Endothelial cell of umbilical vein (primary cell): ENCODE data around the gene SH3D21. TPM values are rescaled to one million over a fixed set of nuclear protein-coding genes. Genes with fewer than 3 reads are reported as not detected.

Experiments
- BruUV-seq: library from RNA; stranded (reverse); fragments of 400-500 nt; replicated peaks from 2 replicates; lab custom pipeline; 2021; lab: Mats Ljungman, UMichigan
- CTCF ChIA-PET: fragments of 300-600, 350-600 bp; sonication (Branson Sonifier 250); formaldehyde crosslinking; loops from one replicate; lab custom pipeline; 2021; ENCODE audit warnings: antibody characterized with exemption, inconsistent platforms; lab: Charles Lee
- POLR2A ChIA-PET: fragments of 300-600, 350-600 bp; sonication (Branson Sonifier 250); formaldehyde crosslinking; loops from one replicate; lab custom pipeline; 2021; ENCODE audit warnings: antibody characterized with exemption, inconsistent platforms; lab: Charles Lee
- DNase-seq: peaks from one replicate; pipeline ENCODE4 v3.0.0-alpha.2; 2011; ENCODE audit warnings: low read depth, low spot score
- FAIRE-seq: peaks from 2 replicates; lab custom pipeline; 2011; peaks lifted over from hg19 to GRCh38; lab: Jason Lieb, UNC
- H2AFZ ChIP-seq: 2 replicates; pipeline ENCODE4 v1.6.0; 2012; ENCODE audit warnings: low read depth, low read length, control low read depth, inconsistent platforms
- H3K27ac ChIP-seq: 2 replicates; pipeline ENCODE4 v1.5.1; 2011; ENCODE audit warnings: low read depth, mild to moderate bottlenecking, control low read depth, low read length, moderate library complexity; ENCODE audit not compliant: insufficient read depth
- H3K27me3 ChIP-seq, 2 experiments: 2 replicates each; pipeline versions ENCODE4 v1.6.0 to v1.6.1; 2011; ENCODE audit warnings: low read length in 2 of 2, mixed read lengths in 1 of 2; ENCODE audit not compliant: control insufficient read depth in 2 of 2, insufficient read depth in 2 of 2
- H3K36me3 ChIP-seq, 2 experiments: 2 replicates in 1 of 2; 3 replicates in 1 of 2; pipeline ENCODE4 v1.5.1; 2011; ENCODE audit warnings: low read length in 2 of 2, mild to moderate bottlenecking in 1 of 2, moderate library complexity in 1 of 2; ENCODE audit not compliant: control insufficient read depth in 2 of 2, insufficient read depth in 2 of 2; ENCODE audit errors: extremely low read depth in 1 of 2
- H3K4me1 ChIP-seq: 3 replicates; pipeline ENCODE4 v1.5.1; 2011; ENCODE audit warnings: mild to moderate bottlenecking, low read length; ENCODE audit not compliant: control insufficient read depth, insufficient read depth; ENCODE audit errors: extremely low read depth
- H3K4me2 ChIP-seq: 2 replicates; pipeline ENCODE4 v1.6.1; 2011; ENCODE audit warnings: low read length, control low read depth, mixed read lengths; ENCODE audit not compliant: insufficient read depth
- H3K4me3 ChIP-seq, 3 experiments: fragments of 200-600 bp in 1 of 3; sonication (generic), shearing (Covaris generic) in 1 of 3; replicated peaks in 1 of 3; 2 replicates each; pipeline ENCODE4 v1.5.1; 2011 to 2016; ENCODE audit warnings: control low read depth in 3 of 3, low read length in 3 of 3, mild to moderate bottlenecking in 2 of 3, inconsistent platforms in 1 of 3, low read depth in 1 of 3, moderate library complexity in 1 of 3; ENCODE audit not compliant: insufficient read depth in 1 of 3
- H3K79me2 ChIP-seq: 2 replicates; pipeline ENCODE4 v1.6.0; 2012; ENCODE audit warnings: low read length, inconsistent platforms; ENCODE audit not compliant: control insufficient read depth, insufficient read depth
- H3K9ac ChIP-seq: replicated peaks from 2 replicates; pipeline ENCODE3; 2011; ENCODE audit warnings: low read length, control low read depth; ENCODE audit not compliant: insufficient read depth; ENCODE audit errors: extremely low read depth
- H3K9me1 ChIP-seq: replicated peaks from 3 replicates; pipeline ENCODE4 v1.6.0; 2011; ENCODE audit warnings: mild to moderate bottlenecking, low read length; ENCODE audit not compliant: control insufficient read depth, insufficient read depth; ENCODE audit errors: extremely low read depth
- H3K9me3 ChIP-seq: replicated peaks from 2 replicates; pipeline ENCODE4 v1.5.1; 2012; ENCODE audit warnings: low read length, inconsistent platforms; ENCODE audit not compliant: control insufficient read depth, insufficient read depth
- H4K20me1 ChIP-seq: replicated peaks from 2 replicates; pipeline ENCODE3; 2011; ENCODE audit warnings: mild to moderate bottlenecking, low read length; ENCODE audit not compliant: control insufficient read depth, insufficient read depth; ENCODE audit errors: extremely low read depth
- EZH2 ChIP-seq: IDR thresholded peaks from 2 replicates; pipeline ENCODE4 v1.6.1; 2012; ENCODE audit warnings: borderline replicate concordance, low read depth, mild to moderate bottlenecking, moderate library complexity, low read length, inconsistent platforms; ENCODE audit not compliant: severe bottlenecking
- FOS ChIP-seq: IDR thresholded peaks from 2 replicates; pipeline ENCODE4 v1.6.1; 2011; ENCODE audit warnings: mild to moderate bottlenecking, low read length, moderate library complexity, borderline replicate concordance; ENCODE audit not compliant: insufficient read depth
- GATA2 ChIP-seq: IDR thresholded peaks from 2 replicates; pipeline ENCODE4 v1.7.0; 2011; ENCODE audit warnings: low read depth, mild to moderate bottlenecking, moderate library complexity, mixed read lengths, low read length; ENCODE audit not compliant: insufficient read length, insufficient read depth
- JUN ChIP-seq: IDR thresholded peaks from 2 replicates; pipeline ENCODE4 v1.6.1; 2011; ENCODE audit warnings: borderline replicate concordance, low read depth; ENCODE audit not compliant: insufficient read length, insufficient read depth
- MYC ChIP-seq: IDR thresholded peaks from one replicate; pipeline ENCODE4 v1.6.1; 2011; ENCODE audit warnings: mild to moderate bottlenecking, low read depth, low read length
- POLR2A ChIP-seq: IDR thresholded peaks from 2 replicates; pipeline ENCODE4 v1.6.1; 2012; ENCODE audit warnings: low read depth, mild to moderate bottlenecking, control low read depth, low read length
- POLR2AphosphoS5 ChIP-seq: IDR thresholded peaks from 2 replicates; pipeline ENCODE4 v1.6.1; 2012; ENCODE audit warnings: low read depth, mild to moderate bottlenecking, control low read depth, low read length, moderate library complexity; ENCODE audit not compliant: insufficient read depth
- dilution Hi-C: fragments of 300-500 bp; cut with MboI; formaldehyde crosslinking; loops from one replicate; pipeline ENCODE4 v1.15.0; 2019; ENCODE audit warnings: low sequenced_read_pairs; ENCODE audit not compliant: extremely low pct_ligation_motif_present
- intact Hi-C: fragments of 100-400 bp; cut with micrococcal nuclease; formaldehyde crosslinking; loops from one replicate; pipeline ENCODE4 v1.10.0; 2022
- polyA plus RNA-seq, 4 experiments: library from polyadenylated mRNA; depleted of rRNA in 3 of 4; stranded (reverse) in 3 of 4; unstranded in 1 of 4; fragments of >200 nt; gene quantifications; 2 replicates each; pipeline versions ENCODE4 v1.2.1 to v1.2.3, GENCODE V29; 2011 to 2012; ENCODE audit warnings: missing spikeins in 1 of 4
- total RNA-seq: library from RNA; stranded (reverse); gene quantifications from 2 replicates; pipeline ENCODE4 v1.2.3, GENCODE V29; 2021
- TF ChIP-seq, protein P1 (sequence below): IDR thresholded peaks from 2 replicates; pipeline ENCODE4 v1.6.1; 2011; ENCODE audit not compliant: insufficient read depth, insufficient read length
- TF ChIP-seq, protein P2 (sequence below), 2 donors: IDR thresholded peaks; 1 replicate in 1 of 2; 2 replicates in 1 of 2; pipeline ENCODE4 v1.5.1; 2011; ENCODE audit warnings: low read length in 2 of 2, mild to moderate bottlenecking in 2 of 2, moderate library complexity in 2 of 2, control low read depth in 1 of 2, inconsistent platforms in 1 of 2, low read depth in 1 of 2; ENCODE audit not compliant: insufficient read depth in 1 of 2; ENCODE audit errors: extremely low read depth in 1 of 2

SH3D21 gene
- total and polyA plus RNA-seq, 2 donors (not counting 3 experiments of a cell fraction or from before 2014, with no cell fraction given): 1.8 to 7.2 TPM

DNA sequence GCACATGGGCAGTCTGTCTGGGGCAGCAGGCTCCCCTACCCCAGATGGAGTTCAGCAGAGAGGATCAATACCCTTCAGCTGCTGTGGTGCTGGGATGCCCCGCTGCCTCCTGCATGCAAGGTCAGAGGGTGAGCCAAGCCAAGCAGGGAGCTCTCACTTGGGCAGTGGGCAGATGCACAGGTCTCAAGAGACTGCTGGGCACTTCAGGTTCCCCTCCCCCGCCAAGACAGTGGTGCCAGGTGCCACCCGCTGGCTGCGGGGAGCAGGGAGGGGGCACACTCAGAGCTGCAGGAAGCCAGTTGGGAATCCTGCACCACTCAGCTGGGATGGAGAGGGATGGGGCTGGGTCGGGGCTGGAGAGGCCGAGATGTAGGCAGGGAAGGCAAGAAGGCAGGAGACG lies 33.0 kb downstream of the SH3D21 start:
- Histone ChIP-seq H3K9ac (no peak overlapping the region), H3K4me1 (peaks cover 25% of the 10 kb centered on the region), H3K4me2 (no peak overlapping the region), H2AFZ (no peak overlapping the region), H3K9me1 (no peaks in the 10 kb centered on the region), H4K20me1 (no peaks in the 10 kb centered on the region), H3K79me2 (no peaks in the 10 kb centered on the region), H3K27ac (no peak overlapping the region), H3K36me3 (peaks cover 0 to 5% of the 10 kb centered on the region in 2 experiments), H3K9me3 (no peaks in the 10 kb centered on the region), H3K27me3 (no peaks in the 10 kb centered on the region), H3K4me3 (no peak overlapping the region)
- FAIRE-seq (no peak), DNase-seq (no peak)
- intact Hi-C loops: no loop called here
- dilution Hi-C loops: no loop called here
- CTCF ChIA-PET: interaction anchor here (1.5 kb wide), 1 partner anchor 81 kb away, joined by 3 read pairs; no protein-coding TSS in a partner anchor
- POLR2A ChIA-PET: no interaction called here
- TF ChIP-seq, protein P1, sequence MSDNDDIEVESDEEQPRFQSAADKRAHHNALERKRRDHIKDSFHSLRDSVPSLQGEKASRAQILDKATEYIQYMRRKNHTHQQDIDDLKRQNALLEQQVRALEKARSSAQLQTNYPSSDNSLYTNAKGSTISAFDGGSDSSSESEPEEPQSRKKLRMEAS: no peak
- no peak for TF ChIP-seq POLR2AphosphoS5
- TF ChIP-seq FOS: no peak
- TF ChIP-seq MYC: no peak
- TF ChIP-seq JUN: no peak
- TF ChIP-seq POLR2A: no peak
- TF ChIP-seq GATA2: no peak
- TF ChIP-seq, protein P2, sequence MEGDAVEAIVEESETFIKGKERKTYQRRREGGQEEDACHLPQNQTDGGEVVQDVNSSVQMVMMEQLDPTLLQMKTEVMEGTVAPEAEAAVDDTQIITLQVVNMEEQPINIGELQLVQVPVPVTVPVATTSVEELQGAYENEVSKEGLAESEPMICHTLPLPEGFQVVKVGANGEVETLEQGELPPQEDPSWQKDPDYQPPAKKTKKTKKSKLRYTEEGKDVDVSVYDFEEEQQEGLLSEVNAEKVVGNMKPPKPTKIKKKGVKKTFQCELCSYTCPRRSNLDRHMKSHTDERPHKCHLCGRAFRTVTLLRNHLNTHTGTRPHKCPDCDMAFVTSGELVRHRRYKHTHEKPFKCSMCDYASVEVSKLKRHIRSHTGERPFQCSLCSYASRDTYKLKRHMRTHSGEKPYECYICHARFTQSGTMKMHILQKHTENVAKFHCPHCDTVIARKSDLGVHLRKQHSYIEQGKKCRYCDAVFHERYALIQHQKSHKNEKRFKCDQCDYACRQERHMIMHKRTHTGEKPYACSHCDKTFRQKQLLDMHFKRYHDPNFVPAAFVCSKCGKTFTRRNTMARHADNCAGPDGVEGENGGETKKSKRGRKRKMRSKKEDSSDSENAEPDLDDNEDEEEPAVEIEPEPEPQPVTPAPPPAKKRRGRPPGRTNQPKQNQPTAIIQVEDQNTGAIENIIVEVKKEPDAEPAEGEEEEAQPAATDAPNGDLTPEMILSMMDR (IDR thresholded peaks at IDR 0.05; ENCODE audit: extremely low read depth in 1 of 2, insufficient read depth in 1 of 2, low read depth in 1 of 2, low read length in 2 of 2): no peak
- no peak for TF ChIP-seq EZH2
- no TSS peak for BruUV-seq
